HG03159 (cell line): ENCODE data around the gene BRK1.
"Not testable (repeated sequence)": the region's sequence is repeated elsewhere in the genome, so short reads cannot be mapped to it uniquely, and the experiment has no call there.

Experiments
- ATAC-seq: cut with Tn5 transposase; IDR thresholded peaks from one replicate; pipeline ENCODE4 v1.9.1; 2021; ENCODE audit warnings: mild to moderate bottlenecking, moderate library complexity; ENCODE audit not compliant: unreplicated experiment

BRK1 gene

DNA sequence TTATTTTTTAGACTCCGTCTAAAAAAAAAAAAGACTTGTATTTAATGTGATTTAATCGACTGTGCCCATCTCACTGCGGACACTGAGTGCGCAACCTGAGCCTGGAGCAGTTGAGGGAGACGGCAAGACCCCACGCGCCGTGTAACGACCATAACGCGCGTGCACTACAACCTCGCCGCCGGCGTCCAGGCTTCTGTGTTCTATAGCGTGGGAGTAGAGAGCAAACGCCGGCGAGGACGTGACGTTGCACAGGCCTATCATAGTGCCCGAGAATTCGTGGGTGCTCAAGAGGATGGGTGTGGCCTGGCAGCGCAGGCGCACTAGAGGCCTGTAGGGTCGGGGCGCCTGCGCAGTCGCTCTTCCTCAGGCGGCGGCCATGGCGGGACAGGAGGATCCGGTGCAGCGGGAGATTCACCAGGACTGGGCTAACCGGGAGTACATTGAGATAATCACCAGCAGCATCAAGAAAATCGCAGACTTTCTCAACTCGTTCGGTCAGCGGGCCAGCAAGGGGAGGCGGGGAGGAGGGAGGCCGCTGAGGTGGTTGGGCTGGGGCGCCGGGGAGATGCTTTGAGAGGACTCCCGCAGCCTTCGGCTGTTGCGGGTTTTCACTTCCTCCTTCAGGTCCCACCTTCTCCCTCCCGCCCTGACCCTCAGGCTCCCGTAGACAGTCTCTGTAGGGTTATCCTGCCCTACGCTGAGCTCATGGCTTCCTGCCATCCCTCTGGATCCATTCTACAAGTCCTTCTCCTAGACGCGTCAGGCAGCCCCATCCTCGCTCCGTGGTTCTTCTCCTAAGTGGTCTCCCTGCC lies at the start of gene BRK1:
Gene BRK1 (plus strand): TSS at position 350 of the 812 bp plus-strand sequence. CDS start 27 bp downstream, at position 377.
- ATAC-seq, result peak; percentile 97

- ATAC-seq, result not testable (repeated sequence)
These were observed 45.4 kb upstream of the BRK1 start for GRCh38 chr3:10070077-10070476.

GRCh38 chr3:10074666-10075065 lies 40.8 kb upstream of the BRK1 start:
- no peak for ATAC-seq

DNA sequence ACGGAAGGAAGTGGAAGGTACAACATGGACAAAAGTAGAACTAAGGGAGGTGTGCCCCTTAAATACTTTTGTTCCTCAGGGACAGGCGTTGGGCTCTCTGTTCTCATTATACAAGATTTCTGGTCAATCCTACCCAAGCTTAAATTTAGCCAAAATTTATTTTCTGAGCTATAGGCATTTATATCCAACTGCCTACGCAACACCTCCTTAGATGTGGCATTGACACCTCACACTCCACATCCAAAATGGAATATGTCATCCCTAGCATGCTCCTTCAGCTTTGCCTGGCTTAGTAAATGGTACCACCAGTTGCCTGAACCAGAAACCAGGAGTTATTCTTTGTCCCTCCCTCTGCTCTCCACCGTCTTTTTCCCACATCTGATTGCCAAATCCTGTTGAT lies 33.6 kb upstream of the BRK1 start:
- no peak for ATAC-seq

GRCh38 chr3:10085738-10086137 lies 29.7 kb upstream of the BRK1 start:
- no peak for ATAC-seq

- no peak for ATAC-seq
These were observed 27.2 kb upstream of the BRK1 start for GRCh38 chr3:10088256-10088655.

GRCh38 chr3:10090179-10090578 lies 25.3 kb upstream of the BRK1 start:
- ATAC-seq, result no peak

GRCh38 chr3:10090774-10091173 lies 24.7 kb upstream of the BRK1 start:
- not testable (repeated sequence) for ATAC-seq

DNA sequence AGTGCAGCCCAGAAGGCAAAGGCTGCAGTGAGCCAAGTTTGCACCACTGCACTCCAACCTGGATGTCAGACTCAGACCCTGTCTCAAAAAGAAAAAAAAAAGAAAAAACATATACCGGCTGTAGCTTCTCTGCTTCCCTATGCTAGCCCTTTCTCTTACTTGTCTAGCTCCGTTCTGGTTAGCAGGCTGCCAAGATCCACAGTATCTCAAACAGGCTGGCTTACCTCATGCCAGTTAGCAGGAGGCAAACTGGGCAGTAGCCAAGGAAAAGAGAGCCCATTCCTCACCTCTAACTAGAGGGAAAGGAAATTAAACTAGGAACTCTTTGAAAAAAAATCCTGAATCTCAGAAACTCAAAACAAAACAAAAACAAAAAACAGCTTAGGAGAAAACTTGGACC lies 24.1 kb upstream of the BRK1 start:
- ATAC-seq, result not testable (repeated sequence)

DNA sequence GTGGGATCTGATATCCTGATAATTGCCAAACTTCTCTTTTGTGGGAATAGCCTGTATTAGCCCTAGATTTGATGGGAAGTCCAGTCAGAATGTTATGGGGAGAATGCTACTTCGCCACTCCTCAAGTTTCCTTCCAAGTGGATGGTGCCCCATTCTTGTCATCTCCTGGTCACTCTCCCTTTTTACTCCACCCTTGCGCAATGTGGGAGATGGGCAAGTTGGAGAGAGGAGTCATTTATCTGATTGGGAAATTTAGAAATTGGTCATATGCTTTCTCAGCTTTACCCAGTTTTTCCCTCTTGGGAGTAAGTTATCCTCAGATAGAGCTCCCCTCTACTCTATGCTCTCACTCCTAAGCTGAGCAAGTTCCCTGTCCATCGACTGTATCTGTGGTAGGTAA lies 21.8 kb upstream of the BRK1 start:
- ATAC-seq, result no peak

DNA sequence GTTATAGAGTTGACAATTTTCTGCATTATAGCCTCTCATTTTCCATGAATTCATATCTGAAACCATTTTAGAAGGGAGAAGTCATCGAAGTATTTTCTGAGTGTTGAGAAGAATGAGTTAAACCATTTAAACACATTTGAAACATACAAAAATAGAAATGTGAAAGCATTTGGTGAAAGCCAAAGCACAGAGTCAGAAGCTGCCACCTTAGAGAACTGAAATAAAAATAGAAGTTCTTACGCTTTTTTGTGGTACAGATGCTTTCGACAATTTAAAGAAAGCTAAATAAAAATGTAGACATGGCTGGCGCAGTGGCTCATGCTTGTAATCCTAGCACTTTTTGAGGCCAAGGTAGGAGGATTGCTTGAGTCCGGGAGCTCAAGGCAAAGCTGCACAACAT lies 16.4 kb upstream of the BRK1 start:
- no peak for ATAC-seq

GRCh38 chr3:10106919-10107318 lies 8.6 kb upstream of the BRK1 start:
- no peak for ATAC-seq

DNA sequence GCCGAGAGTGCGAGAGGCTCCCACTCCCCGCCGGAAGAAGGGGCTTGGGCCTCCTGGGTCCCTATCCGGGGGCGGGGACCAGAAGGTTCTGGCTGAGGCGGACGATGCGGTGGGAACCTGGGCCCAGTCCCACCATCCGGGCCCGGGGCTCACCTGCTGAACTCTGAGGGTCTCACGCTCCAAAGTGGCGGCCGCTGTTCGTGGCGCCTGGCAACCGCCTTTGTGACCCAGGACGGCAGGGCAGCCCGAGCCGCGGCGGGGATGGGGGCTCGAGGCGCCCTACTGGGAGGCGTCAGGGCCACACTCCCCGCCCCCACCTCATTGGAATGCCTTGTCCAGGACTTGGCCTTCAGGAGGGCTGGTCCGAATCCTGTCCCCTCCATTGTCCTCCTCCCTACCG lies 7.4 kb upstream of the BRK1 start, which contains the start of gene FANCD2OS:
Gene FANCD2OS (minus strand): TSS at position 165 of the 400 bp plus-strand sequence. CDS start 3,481 bp downstream, outside the sequence.
- ATAC-seq, result no peak

- peak; percentile 19 for ATAC-seq
These were observed 624 bp downstream of the BRK1 start for GRCh38 chr3:10116138-10116460.

- ATAC-seq, result no peak
These were observed 1.5 kb downstream of the BRK1 start for GRCh38 chr3:10116928-10117327.

DNA sequence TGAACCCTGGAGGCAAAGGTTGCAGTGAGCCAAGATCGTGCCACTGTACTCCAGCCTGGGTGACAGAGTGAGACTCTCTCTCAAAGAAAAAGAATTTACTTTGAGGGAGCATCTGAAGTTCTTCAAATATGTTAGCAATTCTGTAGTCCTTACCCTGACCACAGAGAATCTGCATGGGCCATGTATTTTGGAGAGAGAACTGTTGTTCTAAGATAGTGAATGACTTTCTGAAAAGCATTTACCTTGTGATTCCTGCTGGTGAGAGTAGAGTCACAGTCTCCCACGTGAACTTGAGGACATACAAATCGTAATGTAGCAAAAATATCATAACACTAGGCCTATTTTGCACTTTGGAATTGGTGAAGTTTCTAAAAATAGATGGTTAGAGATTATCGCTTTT lies 3.9 kb downstream of the BRK1 start:
- ATAC-seq, result no peak

GRCh38 chr3:10121064-10121463 lies 5.6 kb downstream of the BRK1 start:
- no peak for ATAC-seq

DNA sequence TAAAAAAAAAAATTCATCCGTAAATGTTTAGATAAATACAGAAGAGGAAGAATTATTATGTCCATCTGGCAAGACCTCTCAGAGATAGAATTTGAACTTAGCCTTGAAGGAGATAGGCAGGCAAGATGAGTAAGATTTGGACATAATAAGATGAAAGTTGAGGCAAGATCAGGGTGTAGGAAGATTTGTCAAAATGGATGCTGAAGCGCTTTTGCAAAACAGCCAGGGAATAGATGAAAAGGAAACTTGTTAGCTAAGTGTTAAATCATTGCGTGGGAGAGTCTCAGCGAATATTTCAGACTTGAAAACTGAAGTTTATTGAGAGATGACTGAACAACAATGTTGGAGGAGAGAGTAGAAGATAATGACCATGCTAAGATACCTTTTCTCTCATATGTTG lies 7.2 kb downstream of the BRK1 start:
- ATAC-seq, result no peak

DNA sequence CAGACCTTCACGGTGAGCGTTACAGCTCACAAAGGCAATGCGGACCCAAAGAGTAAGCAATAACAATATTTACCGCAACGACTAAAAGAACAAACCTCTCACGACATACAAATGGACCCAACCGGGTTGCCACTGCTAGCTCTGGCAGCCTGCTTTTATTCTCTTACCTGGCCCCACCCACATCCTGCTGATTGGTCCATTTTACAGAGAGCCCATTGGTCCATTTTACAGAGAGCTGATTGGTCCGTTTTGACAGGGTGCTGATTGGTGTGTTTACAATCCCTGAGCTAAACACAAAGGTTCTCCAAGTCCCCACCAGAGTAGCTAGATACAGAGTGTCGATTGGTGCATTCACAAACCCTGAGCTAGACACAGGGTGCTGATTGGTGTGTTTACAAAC lies 20.4 kb downstream of the BRK1 start:
- ATAC-seq, result not testable (repeated sequence)

DNA sequence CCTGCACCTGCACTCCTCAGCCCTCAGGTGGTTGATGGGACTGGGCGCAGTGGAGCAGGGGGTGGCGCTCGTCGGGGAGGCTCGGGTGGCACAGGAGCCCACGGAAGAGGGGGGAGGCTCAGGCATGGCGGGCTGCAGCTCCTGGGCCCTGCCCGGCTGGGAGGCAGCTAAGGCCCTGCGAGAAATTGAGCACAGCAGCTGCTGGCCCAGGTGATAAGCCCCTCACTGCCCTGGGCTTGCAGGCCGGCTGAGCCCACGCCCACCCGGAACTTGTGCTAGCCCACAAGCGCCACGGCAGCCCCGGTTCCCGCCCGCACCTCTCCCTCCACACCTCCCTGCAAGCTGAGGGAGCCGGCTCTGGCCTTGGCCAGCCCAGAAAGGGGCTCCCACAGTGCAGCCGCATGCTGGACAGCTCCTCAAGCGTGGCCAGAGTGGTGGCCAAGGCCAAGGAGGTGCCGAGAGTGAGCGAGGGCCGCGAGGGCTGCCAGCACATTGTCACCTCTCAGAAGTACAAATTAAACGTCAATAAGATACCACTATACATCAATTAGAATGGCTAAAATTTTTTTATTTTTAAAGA lies 21.0 kb downstream of the BRK1 start:
- ATAC-seq, result no peak

GRCh38 chr3:10137178-10137577 lies 21.7 kb downstream of the BRK1 start:
- ATAC-seq, result no peak

DNA sequence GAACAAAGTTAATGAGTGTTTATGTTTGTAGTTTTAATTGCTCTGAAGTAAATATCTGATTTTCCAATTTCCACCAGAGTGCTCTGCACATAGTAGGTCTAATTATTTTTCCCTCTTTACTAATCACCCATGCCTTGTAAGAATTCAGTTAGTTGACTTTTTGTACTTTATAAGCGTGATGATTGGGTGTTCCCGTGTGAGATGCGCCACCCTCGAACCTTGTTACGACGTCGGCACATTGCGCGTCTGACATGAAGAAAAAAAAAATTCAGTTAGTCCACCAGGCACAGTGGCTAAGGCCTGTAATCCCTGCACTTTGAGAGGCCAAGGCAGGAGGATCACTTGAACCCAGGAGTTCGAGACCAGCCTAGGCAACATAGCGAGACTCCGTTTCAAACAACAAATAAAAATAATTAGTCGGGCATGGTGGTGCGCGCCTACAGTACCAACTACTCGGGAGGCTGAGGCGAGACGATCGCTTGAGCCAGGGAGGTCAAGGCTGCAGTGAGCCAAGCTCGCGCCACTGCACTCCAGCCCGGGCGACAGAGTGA lies 25.6 kb downstream of the BRK1 start:
- ATAC-seq, result no peak
